Hepatocyte (in vitro differentiated cells): ENCODE results near the gene GLRX.

Experiments
- CTCF ChIP-seq: fragments of 200-600 bp; sonication (generic); IDR thresholded peaks from 2 replicates; pipeline ENCODE4 v1.5.1; 2016; ENCODE audit warnings: antibody characterized with exemption, mild to moderate bottlenecking; ENCODE audit not compliant: poor library complexity
- EZH2phosphoT487 ChIP-seq: fragments of 200-600 bp; sonication (generic); IDR thresholded peaks from one replicate; pipeline ENCODE4 v1.6.1; 2018; ENCODE audit warnings: antibody characterized with exemption, mild to moderate bottlenecking, low read depth, moderate library complexity; ENCODE audit not compliant: unreplicated experiment, severe bottlenecking

GRCh38 chr5:95817430-95817829 lies 5.1 kb downstream of the GLRX start:
- TF ChIP-seq CTCF (no peak), EZH2phosphoT487 (no peak)
